Thyroid gland (tissue), 4 donors: ENCODE data around the gene EYA4. TPM values are rescaled to one million over a fixed set of nuclear protein-coding genes. Genes with fewer than 3 reads are reported as not detected.

ENCODE experiments used
- DNase-seq, 2 donors: peaks; one replicate each; pipeline ENCODE4 v3.0.0-alpha.2; 2019
- H3K27ac ChIP-seq, 3 donors: fragments of 200-600 bp; sonication (generic); 1 replicate in 2 of 3; 2 replicates in 1 of 3; pipeline ENCODE4 v1.5.1; 2016 to 2019; ENCODE audit warnings: mild to moderate bottlenecking in 1 of 3, moderate library complexity in 1 of 3
- H3K27me3 ChIP-seq: fragments of 200-600 bp; sonication (generic); one replicate; pipeline ENCODE4 v1.5.1; 2019
- H3K36me3 ChIP-seq, 2 donors: fragments of 200-600 bp; sonication (generic); one replicate each; pipeline ENCODE4 v1.5.1; 2016 to 2019
- H3K4me1 ChIP-seq, 2 donors: fragments of 200-600 bp; sonication (generic); one replicate each; pipeline ENCODE4 v1.5.1; 2017 to 2019
- H3K4me3 ChIP-seq, 3 donors: fragments of 200-600 bp; sonication (generic); replicated peaks in 1 of 3; 1 replicate in 2 of 3; 2 replicates in 1 of 3; pipeline ENCODE4 v1.5.1; 2016; ENCODE audit warnings: mild to moderate bottlenecking in 1 of 3
- H3K9me3 ChIP-seq: fragments of 200-600 bp; sonication (generic); one replicate; pipeline ENCODE4 v1.5.1; 2017
- POLR2A ChIP-seq, 2 donors: fragments of 450-650 bp; IDR thresholded peaks; one replicate each; pipeline ENCODE4 v1.6.1; 2017; ENCODE audit warnings: antibody characterized with exemption in 2 of 2, mild to moderate bottlenecking in 2 of 2, moderate library complexity in 1 of 2
- WGBS, 2 donors: methylation state at CpG; one replicate each; pipeline ENCODE4 v1.1.5; 2017; 5-methylcytosine and 5-hydroxymethylcytosine counted together
- intact Hi-C: fragments of 100-400 bp; cut with DNase I; formaldehyde crosslinking; loops from one replicate; pipeline ENCODE4 v1.15.1; 2023
- total RNA-seq, 4 donors: library from RNA; depleted of rRNA; stranded (reverse); fragments of >200 nt; gene quantifications; one replicate each; pipeline ENCODE4 v1.2.3, GENCODE V29; 2016
- TF ChIP-seq, protein P1 (sequence below), 6 experiments: fragments of 200-600 bp in 3 of 6; fragments of 450-650 bp in 3 of 6; sonication (generic) in 3 of 6; IDR thresholded peaks; one replicate each; pipeline ENCODE4 v1.5.1; 2016 to 2019; ENCODE audit warnings: antibody characterized with exemption in 6 of 6, mild to moderate bottlenecking in 2 of 6, inconsistent platforms in 1 of 6, moderate library complexity in 1 of 6

Gene EYA4
- total RNA-seq, 4 donors from 2014 or later, result 3.3 to 8.2 (median 5.3) TPM

- intact Hi-C loops, result no loop called here
- TF ChIP-seq POLR2A (IDR thresholded peaks at IDR 0.05), result no peak
- TF ChIP-seq, protein P1, sequence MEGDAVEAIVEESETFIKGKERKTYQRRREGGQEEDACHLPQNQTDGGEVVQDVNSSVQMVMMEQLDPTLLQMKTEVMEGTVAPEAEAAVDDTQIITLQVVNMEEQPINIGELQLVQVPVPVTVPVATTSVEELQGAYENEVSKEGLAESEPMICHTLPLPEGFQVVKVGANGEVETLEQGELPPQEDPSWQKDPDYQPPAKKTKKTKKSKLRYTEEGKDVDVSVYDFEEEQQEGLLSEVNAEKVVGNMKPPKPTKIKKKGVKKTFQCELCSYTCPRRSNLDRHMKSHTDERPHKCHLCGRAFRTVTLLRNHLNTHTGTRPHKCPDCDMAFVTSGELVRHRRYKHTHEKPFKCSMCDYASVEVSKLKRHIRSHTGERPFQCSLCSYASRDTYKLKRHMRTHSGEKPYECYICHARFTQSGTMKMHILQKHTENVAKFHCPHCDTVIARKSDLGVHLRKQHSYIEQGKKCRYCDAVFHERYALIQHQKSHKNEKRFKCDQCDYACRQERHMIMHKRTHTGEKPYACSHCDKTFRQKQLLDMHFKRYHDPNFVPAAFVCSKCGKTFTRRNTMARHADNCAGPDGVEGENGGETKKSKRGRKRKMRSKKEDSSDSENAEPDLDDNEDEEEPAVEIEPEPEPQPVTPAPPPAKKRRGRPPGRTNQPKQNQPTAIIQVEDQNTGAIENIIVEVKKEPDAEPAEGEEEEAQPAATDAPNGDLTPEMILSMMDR (IDR thresholded peaks at IDR 0.05), result no peak
- H3K4me3 ChIP-seq, result no peak overlapping the region
- H3K36me3 ChIP-seq, result no peaks in the 10 kb centered on the region
- no peaks in the 10 kb centered on the region for H3K9me3 ChIP-seq
- H3K27me3 ChIP-seq, result no peaks in the 10 kb centered on the region
- H3K27ac ChIP-seq, result no peak overlapping the region
- WGBS, 2 donors, result 77 to 85% methylated on average over 7 of the region's 7 CpGs
- H3K4me1 ChIP-seq, result peaks cover 5 to 9% of the 10 kb centered on the region in 2 donors
- no peak for DNase-seq
Measured at GRCh38 chr6:133369773-133370272, 128.7 kb downstream of the EYA4 start.

DNA sequence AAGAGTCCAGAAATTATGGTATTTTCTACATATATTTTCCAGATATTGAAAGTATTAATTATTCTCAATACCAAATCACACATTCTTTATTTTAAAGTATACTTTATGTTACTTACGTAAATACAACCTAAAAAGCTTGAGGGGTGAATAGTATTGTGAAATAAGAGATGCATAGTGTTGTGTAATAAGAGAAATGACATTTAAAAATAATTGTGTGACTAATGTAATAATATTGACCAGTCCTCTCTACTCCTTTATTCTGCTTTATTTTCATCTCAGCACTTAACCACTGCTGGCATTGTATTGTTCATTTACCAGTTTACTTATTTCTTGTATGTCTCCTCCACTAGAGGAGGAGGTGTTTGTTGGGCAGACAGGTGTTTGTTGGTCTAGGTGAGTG is 135.6 kb downstream of the EYA4 start:
- no peak for DNase-seq
- no peaks in the 10 kb centered on the region for H3K36me3 ChIP-seq
- TF ChIP-seq, protein P1 (IDR thresholded peaks at IDR 0.05), result no peak
- TF ChIP-seq POLR2A (IDR thresholded peaks at IDR 0.05), result no peak
- WGBS, 2 donors, result 93 to 95% methylated on average over 1 of the region's 1 CpG
- no peaks in the 10 kb centered on the region for H3K27me3 ChIP-seq
- H3K4me3 ChIP-seq, result no peak overlapping the region
- H3K27ac ChIP-seq, result no peak overlapping the region
- no peaks in the 10 kb centered on the region for H3K4me1 ChIP-seq
- intact Hi-C loops, result no loop called here
- H3K9me3 ChIP-seq, result no peaks in the 10 kb centered on the region

DNA sequence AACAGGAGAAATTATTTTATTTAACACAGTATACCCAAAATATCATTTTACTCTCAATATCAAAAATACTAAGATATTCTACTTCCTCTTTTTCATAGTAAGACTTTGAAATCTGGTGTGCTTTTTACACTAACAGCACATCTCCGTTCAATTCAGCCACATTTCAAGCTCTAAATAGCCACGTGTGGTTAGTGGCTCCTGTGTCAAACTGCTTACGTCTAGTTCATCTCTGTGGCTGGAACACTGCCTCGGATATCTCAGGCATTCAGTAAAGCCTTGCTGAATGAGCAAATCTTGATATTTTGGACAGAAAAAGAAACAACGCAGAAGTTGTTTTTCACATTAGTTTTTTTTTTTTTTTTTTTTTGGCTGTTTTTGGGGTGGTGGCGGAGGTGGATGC is 136.1 kb downstream of the EYA4 start:
- 81 to 83% methylated on average over 6 of the region's 6 CpGs for WGBS, 2 donors
- Histone ChIP-seq H3K27ac (no peak overlapping the region), H3K9me3 (no peaks in the 10 kb centered on the region), H3K36me3 (no peaks in the 10 kb centered on the region), H3K4me1 (no peaks in the 10 kb centered on the region), H3K27me3 (no peaks in the 10 kb centered on the region), H3K4me3 (no peak overlapping the region)
- intact Hi-C loops, result no loop called here
- TF ChIP-seq POLR2A (IDR thresholded peaks at IDR 0.05), result no peak
- TF ChIP-seq, protein P1 (IDR thresholded peaks at IDR 0.05), result no peak
- DNase-seq, result no peak

- H3K4me3 ChIP-seq, result no peak overlapping the region
- H3K27me3 ChIP-seq, result no peaks in the 10 kb centered on the region
- H3K9me3 ChIP-seq, result no peaks in the 10 kb centered on the region
- WGBS, 2 donors, result 78 to 90% methylated on average over 1 of the region's 1 CpG
- intact Hi-C loops, result no loop called here
- no peaks in the 10 kb centered on the region for H3K4me1 ChIP-seq
- H3K27ac ChIP-seq, result no peak overlapping the region
- TF ChIP-seq POLR2A (IDR thresholded peaks at IDR 0.05), result no peak
- TF ChIP-seq, protein P1 (IDR thresholded peaks at IDR 0.05), result no peak
- no peaks in the 10 kb centered on the region for H3K36me3 ChIP-seq
- DNase-seq, result no peak
Measured at GRCh38 chr6:133380047-133380446, 138.9 kb downstream of the EYA4 start.

DNA sequence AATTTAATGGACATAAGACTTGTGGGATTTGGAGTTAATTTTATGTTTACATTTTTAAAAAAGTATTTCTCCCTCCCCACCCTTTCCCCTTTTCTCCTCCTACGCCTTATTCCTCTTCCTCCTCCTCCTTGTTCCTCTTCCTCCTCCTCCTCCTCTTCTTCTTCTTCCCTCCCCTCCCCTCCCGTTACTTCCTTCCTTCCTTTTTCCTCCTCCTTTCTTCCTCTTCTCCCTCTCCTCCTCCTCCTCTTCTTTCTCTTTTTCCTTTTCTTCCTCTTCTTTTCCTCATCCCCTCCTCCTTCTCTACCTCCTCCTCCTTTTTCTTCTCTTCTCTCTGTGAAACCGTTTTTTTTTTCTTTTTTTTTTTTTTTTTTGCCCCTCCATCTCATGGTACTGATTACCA is 139.6 kb downstream of the EYA4 start:
- Histone ChIP-seq H3K27me3 (no peaks in the 10 kb centered on the region), H3K4me3 (no peak overlapping the region), H3K36me3 (no peaks in the 10 kb centered on the region), H3K27ac (no peak overlapping the region), H3K9me3 (no peaks in the 10 kb centered on the region), H3K4me1 (no peaks in the 10 kb centered on the region)
- TF ChIP-seq POLR2A (IDR thresholded peaks at IDR 0.05), result no peak
- TF ChIP-seq, protein P1 (IDR thresholded peaks at IDR 0.05), result no peak
- WGBS, 2 donors, result 77 to 80% methylated on average over 3 of the region's 3 CpGs
- intact Hi-C loops, result no loop called here
- DNase-seq, result no peak
